Fibroblast of lung (primary cell): Measurements from ENCODE around the gene SRP9.

Source experiments
- CTCF ChIP-seq, 2 donors: IDR thresholded peaks in 1 of 2; conservative IDR thresholded peaks in 1 of 2; 1 replicate in 1 of 2; 2 replicates in 1 of 2; pipeline ENCODE4 v1.5.1; 2011 to 2012; ENCODE audit warnings: low read length in 2 of 2, control low read depth in 1 of 2, inconsistent platforms in 1 of 2, low read depth in 1 of 2, mild to moderate bottlenecking in 1 of 2
- EZH2 ChIP-seq: IDR thresholded peaks from 2 replicates; pipeline ENCODE4 v1.5.1; 2012; ENCODE audit warnings: low read length, control low read depth, mild to moderate bottlenecking; ENCODE audit errors: missing control alignments

DNA sequence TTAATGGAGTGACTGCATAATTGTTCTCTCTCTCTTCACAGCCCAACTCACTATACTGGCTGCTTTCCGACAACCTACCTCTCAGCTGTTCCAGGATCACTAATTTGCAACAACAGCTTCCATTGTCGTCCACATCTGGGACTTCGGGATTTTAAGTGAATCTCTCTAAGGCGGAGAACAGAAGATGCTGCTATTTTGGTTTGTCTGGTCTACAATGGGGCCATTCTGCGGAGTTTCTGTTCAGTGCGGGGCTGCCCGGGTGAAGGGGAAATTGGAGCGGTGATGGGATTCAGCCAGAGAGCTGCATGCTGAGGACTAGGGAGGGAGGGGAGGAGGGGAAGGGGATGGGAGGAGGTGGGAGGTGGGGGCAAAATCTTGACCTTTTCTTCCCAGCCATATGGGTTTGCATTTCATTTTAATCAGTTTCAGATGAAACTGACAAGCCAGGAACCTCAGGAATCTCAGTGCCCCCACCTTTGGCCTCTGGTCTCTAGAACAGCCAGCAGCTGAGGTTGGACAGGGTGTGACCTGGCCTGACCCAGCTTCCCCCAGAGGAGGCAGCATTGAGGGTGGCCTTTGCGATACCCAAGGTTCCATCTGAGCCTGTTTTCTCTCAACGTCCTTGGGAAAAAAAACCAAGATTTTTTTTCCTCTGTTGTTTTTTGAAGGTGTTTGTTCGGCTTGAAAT is 6.9 kb upstream of the SRP9 start:
- TF ChIP-seq CTCF (conservative IDR thresholded peaks at IDR 0.05 in 1 of 2, IDR thresholded peaks at IDR 0.05 in 1 of 2; ENCODE audit: low read depth in 1 of 2, low read length in 2 of 2), result no peak
- TF ChIP-seq EZH2, result no peak
